ENCODE measurements around the gene SIVA1.

The SIVA1 gene

GRCh38 chr14:104785708-104786080 lies 32.7 kb downstream of the SIVA1 start:
- Histone ChIP-seq H3K4me1 (ENCODE audit: control insufficient read depth in 2 of 2, insufficient read depth in 2 of 2, low read length in 2 of 2) (peaks cover 2 to 10% of the 10 kb centered on the region in 2 donors), H3K4me3 (ENCODE audit: low read length in 2 of 2) (no peak overlapping the region), H3K36me3 (ENCODE audit: control insufficient read depth in 2 of 2, insufficient read depth in 2 of 2, low read length in 2 of 2) (peaks cover 9 to 15% of the 10 kb centered on the region in 2 donors), H3K9me3 (ENCODE audit: control insufficient read depth in 2 of 2, low read length in 2 of 2) (no peaks in the 10 kb centered on the region), H3K27ac (ENCODE audit: low read depth in 2 of 2, low read length in 2 of 2) (no peak overlapping the region), H3K27me3 (ENCODE audit: control insufficient read depth in 2 of 2, insufficient read depth in 2 of 2, low read length in 2 of 2) (no peaks in the 10 kb centered on the region), H3K9ac (ENCODE audit: low read depth in 1 of 2, low read length in 2 of 2) (no peak overlapping the region)

DNA sequence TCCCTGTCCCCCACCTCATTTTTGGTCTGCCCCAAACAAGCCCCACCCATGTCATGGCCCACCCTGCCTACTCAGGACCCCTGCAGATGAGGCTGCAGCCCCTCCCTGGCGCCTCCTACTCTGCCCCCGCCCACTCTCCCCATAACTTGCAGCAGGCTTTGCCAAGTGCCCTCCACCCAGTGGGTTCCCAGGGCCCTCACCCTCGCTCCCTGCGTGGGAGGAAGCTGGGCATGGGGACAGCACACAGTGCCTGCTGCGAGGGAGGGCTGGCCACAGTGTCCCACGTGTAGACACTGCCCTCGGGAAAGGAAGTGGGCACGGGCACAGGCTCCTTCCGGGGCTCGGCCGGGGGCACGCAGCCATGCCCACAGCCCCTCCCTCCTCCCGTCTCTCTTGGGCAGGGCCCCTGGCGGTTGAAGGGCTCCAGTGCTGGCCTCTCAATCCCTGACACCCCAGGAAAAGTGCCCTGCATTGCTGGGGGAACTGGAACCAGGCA lies 33.2 kb downstream of the SIVA1 start:
- Histone ChIP-seq H3K4me3 (ENCODE audit: low read length in 2 of 2) (no peak overlapping the region), H3K27me3 (ENCODE audit: control insufficient read depth in 2 of 2, insufficient read depth in 2 of 2, low read length in 2 of 2) (no peaks in the 10 kb centered on the region), H3K27ac (ENCODE audit: low read depth in 2 of 2, low read length in 2 of 2) (no peak overlapping the region), H3K9ac (ENCODE audit: low read depth in 1 of 2, low read length in 2 of 2) (no peak overlapping the region), H3K36me3 (ENCODE audit: control insufficient read depth in 2 of 2, insufficient read depth in 2 of 2, low read length in 2 of 2) (peaks cover 9 to 18% of the 10 kb centered on the region in 2 donors), H3K9me3 (ENCODE audit: control insufficient read depth in 2 of 2, low read length in 2 of 2) (no peaks in the 10 kb centered on the region), H3K4me1 (ENCODE audit: control insufficient read depth in 2 of 2, insufficient read depth in 2 of 2, low read length in 2 of 2) (peaks cover 2 to 10% of the 10 kb centered on the region in 2 donors)

- Histone ChIP-seq H3K9ac (ENCODE audit: low read depth in 1 of 2, low read length in 2 of 2) (no peak overlapping the region), H3K27me3 (ENCODE audit: control insufficient read depth in 2 of 2, insufficient read depth in 2 of 2, low read length in 2 of 2) (no peaks in the 10 kb centered on the region), H3K4me1 (ENCODE audit: control insufficient read depth in 2 of 2, insufficient read depth in 2 of 2, low read length in 2 of 2) (peaks cover 3 to 14% of the 10 kb centered on the region in 2 donors), H3K4me3 (ENCODE audit: low read length in 2 of 2) (no peak overlapping the region), H3K36me3 (ENCODE audit: control insufficient read depth in 2 of 2, insufficient read depth in 2 of 2, low read length in 2 of 2) (peaks cover 9 to 24% of the 10 kb centered on the region in 2 donors), H3K27ac (ENCODE audit: low read depth in 2 of 2, low read length in 2 of 2) (no peak overlapping the region), H3K9me3 (ENCODE audit: control insufficient read depth in 2 of 2, low read length in 2 of 2) (no peaks in the 10 kb centered on the region)
Measured at GRCh38 chr14:104786726-104787675, 34.1 kb downstream of the SIVA1 start.

- Histone ChIP-seq H3K4me1 (ENCODE audit: control insufficient read depth in 2 of 2, insufficient read depth in 2 of 2, low read length in 2 of 2) (peaks cover 10 to 19% of the 10 kb centered on the region in 2 donors), H3K9ac (ENCODE audit: low read depth in 1 of 2, low read length in 2 of 2) (no peak overlapping the region), H3K36me3 (ENCODE audit: control insufficient read depth in 2 of 2, insufficient read depth in 2 of 2, low read length in 2 of 2) (peaks cover 9 to 22% of the 10 kb centered on the region in 2 donors), H3K27me3 (ENCODE audit: control insufficient read depth in 2 of 2, insufficient read depth in 2 of 2, low read length in 2 of 2) (no peaks in the 10 kb centered on the region), H3K4me3 (ENCODE audit: low read length in 2 of 2) (no peak overlapping the region), H3K9me3 (ENCODE audit: control insufficient read depth in 2 of 2, low read length in 2 of 2) (no peaks in the 10 kb centered on the region), H3K27ac (ENCODE audit: low read depth in 2 of 2, low read length in 2 of 2) (peak overlapping the region in 1 of 2 donors; percentile 16)
Measured at GRCh38 chr14:104787736-104788135, 34.8 kb downstream of the SIVA1 start.

DNA sequence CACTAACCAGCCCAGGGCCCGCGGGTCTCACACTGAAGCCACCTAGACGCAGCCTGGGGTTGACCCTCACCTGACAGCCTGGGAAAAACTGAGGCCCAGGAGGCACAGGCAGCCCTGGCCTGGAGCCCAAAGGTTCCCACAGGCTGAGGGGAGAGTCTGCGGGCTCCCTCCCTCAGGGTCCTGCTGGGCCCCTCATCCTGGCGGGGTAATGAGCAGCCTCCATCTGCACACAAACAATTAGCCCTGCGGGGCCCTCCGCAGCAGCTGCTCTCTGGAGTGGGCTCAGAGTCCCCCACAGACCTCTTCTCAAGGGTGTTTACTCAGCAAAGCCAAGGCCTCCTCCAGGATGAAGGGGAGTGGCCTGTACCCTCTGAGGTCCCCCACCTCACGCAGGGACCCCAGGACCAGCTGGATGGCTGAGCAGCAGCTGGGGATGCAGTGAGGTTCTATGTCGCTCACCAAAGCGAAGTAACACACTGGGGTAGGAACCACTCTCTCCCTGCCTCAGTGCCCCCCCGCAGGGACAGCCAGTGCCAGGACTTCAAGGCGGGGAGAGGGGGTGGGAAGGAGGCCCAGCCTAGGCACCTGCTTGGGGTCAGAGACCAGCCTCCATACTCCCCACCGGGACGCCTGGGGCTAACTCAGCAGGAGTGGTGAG lies 35.3 kb downstream of the SIVA1 start:
- peaks cover 9 to 22% of the 10 kb centered on the region in 2 donors for H3K36me3 ChIP-seq (ENCODE audit: control insufficient read depth in 2 of 2, insufficient read depth in 2 of 2, low read length in 2 of 2)
- peaks cover 10 to 25% of the 10 kb centered on the region in 2 donors for H3K4me1 ChIP-seq (ENCODE audit: control insufficient read depth in 2 of 2, insufficient read depth in 2 of 2, low read length in 2 of 2)
- peak overlapping the region in 1 of 2 donors; percentile 16 for H3K27ac ChIP-seq (ENCODE audit: low read depth in 2 of 2, low read length in 2 of 2)
- H3K27me3 ChIP-seq (ENCODE audit: control insufficient read depth in 2 of 2, insufficient read depth in 2 of 2, low read length in 2 of 2) = no peaks in the 10 kb centered on the region
- no peak overlapping the region for H3K4me3 ChIP-seq (ENCODE audit: low read length in 2 of 2)
- H3K9me3 ChIP-seq (ENCODE audit: control insufficient read depth in 2 of 2, low read length in 2 of 2) = no peaks in the 10 kb centered on the region
- H3K9ac ChIP-seq (ENCODE audit: low read depth in 1 of 2, low read length in 2 of 2) = no peak overlapping the region

DNA sequence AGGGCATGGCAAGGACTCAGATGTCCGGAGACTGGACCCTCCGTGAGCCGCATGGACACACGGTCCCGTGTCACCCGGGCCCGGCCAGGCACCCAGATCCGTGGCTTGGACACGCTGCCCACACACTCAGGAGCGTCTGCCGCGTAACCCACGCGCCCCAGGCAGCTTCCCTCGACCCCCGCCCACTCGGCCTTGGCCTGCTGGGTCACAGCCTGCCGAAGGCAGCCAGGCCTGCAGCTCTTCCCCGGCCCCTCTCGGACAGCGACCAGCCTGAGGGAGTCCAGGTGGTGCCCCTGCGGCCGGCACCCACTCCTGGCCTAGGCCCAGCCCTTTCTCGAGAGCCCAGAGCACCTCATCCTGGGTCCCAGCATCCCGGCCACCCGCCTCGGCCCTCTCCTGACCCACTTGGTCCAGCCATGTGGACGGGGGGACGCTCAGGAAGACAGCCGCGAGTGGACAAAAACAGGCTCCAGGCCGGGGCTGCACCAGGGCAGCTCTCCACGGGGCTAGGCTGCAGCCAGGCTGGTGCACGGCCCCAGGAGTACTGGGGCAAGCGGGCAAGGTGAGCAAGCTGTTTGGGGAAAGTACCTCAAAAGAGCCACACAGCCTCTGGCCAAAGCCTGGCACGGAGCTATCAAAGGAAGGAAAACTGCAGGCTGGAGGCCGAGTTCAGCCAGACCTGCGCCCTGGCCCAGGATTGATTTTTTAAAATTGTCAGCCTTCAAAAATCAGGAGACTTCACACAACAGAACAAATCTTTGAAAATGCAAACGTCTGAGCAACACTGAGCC lies 36.1 kb downstream of the SIVA1 start:
- Histone ChIP-seq H3K4me3 (ENCODE audit: low read length in 2 of 2) (no peak overlapping the region), H3K4me1 (ENCODE audit: control insufficient read depth in 2 of 2, insufficient read depth in 2 of 2, low read length in 2 of 2) (peaks cover 18 to 33% of the 10 kb centered on the region in 2 donors), H3K27ac (ENCODE audit: low read depth in 2 of 2, low read length in 2 of 2) (no peak overlapping the region), H3K27me3 (ENCODE audit: control insufficient read depth in 2 of 2, insufficient read depth in 2 of 2, low read length in 2 of 2) (no peaks in the 10 kb centered on the region), H3K9me3 (ENCODE audit: control insufficient read depth in 2 of 2, low read length in 2 of 2) (no peaks in the 10 kb centered on the region), H3K9ac (ENCODE audit: low read depth in 1 of 2, low read length in 2 of 2) (no peak overlapping the region), H3K36me3 (ENCODE audit: control insufficient read depth in 2 of 2, insufficient read depth in 2 of 2, low read length in 2 of 2) (peaks cover 9 to 22% of the 10 kb centered on the region in 2 donors)

DNA sequence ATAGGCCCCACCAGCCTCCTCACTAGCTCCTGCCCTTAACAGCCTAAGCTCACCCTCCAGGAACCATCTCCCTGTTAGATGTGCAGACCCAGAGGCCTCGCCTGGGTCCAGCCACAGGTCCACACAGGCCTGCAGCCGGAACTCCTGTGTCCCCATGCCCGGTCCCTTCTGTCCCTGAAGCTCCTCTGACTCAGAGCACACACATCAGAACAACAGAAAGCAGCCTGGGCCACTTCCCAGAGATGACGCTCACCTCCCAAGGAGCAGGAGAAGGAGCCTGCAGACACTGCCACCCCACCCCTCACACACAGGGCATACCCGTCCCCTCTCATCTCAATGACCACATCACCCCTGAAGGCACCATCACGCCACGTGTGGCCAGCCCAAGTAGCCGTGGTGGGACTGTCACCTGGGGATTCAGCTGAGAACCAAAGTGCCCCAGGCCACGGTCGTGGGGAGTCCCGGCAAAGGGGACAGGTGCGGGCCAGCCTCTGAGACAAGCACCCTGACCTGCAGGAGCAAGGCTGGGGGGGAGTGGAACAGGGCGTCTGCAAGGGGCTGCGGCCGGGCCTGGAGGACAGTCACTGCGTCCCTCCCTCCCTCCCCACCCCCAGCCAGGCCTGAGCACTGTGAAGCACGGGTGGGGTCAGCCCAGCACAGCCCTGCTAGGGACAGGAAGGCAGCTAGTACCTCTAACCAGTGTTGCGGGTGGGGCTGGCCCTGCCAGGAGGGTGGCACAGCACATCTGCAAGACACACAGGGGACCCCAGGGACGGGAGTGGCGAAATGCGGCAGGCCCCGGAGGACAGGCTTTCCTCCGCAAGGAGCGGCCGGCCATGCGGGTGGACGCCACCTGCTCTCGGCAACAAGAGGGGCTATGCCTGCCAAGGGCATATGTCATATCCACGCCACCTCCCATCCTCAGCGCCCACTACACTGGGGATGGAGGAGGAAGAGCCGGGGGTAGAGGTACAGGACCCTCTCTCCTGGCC lies 37.1 kb downstream of the SIVA1 start:
- no peak overlapping the region for H3K4me3 ChIP-seq (ENCODE audit: low read length in 2 of 2)
- H3K9me3 ChIP-seq (ENCODE audit: control insufficient read depth in 2 of 2, low read length in 2 of 2) = no peaks in the 10 kb centered on the region
- H3K36me3 ChIP-seq (ENCODE audit: control insufficient read depth in 2 of 2, insufficient read depth in 2 of 2, low read length in 2 of 2) = peaks cover 9 to 22% of the 10 kb centered on the region in 2 donors
- no peak overlapping the region for H3K27ac ChIP-seq (ENCODE audit: low read depth in 2 of 2, low read length in 2 of 2)
- H3K9ac ChIP-seq (ENCODE audit: low read depth in 1 of 2, low read length in 2 of 2) = no peak overlapping the region
- H3K4me1 ChIP-seq (ENCODE audit: control insufficient read depth in 2 of 2, insufficient read depth in 2 of 2, low read length in 2 of 2) = peaks cover 23 to 40% of the 10 kb centered on the region in 2 donors
- H3K27me3 ChIP-seq (ENCODE audit: control insufficient read depth in 2 of 2, insufficient read depth in 2 of 2, low read length in 2 of 2) = no peaks in the 10 kb centered on the region

- no peak overlapping the region for H3K4me3 ChIP-seq (ENCODE audit: low read length in 2 of 2)
- no peaks in the 10 kb centered on the region for H3K27me3 ChIP-seq (ENCODE audit: control insufficient read depth in 2 of 2, insufficient read depth in 2 of 2, low read length in 2 of 2)
- no peak overlapping the region for H3K9ac ChIP-seq (ENCODE audit: low read depth in 1 of 2, low read length in 2 of 2)
- H3K27ac ChIP-seq (ENCODE audit: low read depth in 2 of 2, low read length in 2 of 2) = no peak overlapping the region
- peaks cover 30 to 47% of the 10 kb centered on the region in 2 donors for H3K4me1 ChIP-seq (ENCODE audit: control insufficient read depth in 2 of 2, insufficient read depth in 2 of 2, low read length in 2 of 2)
- H3K9me3 ChIP-seq (ENCODE audit: control insufficient read depth in 2 of 2, low read length in 2 of 2) = no peaks in the 10 kb centered on the region
- peaks cover 9 to 22% of the 10 kb centered on the region in 2 donors for H3K36me3 ChIP-seq (ENCODE audit: control insufficient read depth in 2 of 2, insufficient read depth in 2 of 2, low read length in 2 of 2)
Measured at GRCh38 chr14:104791425-104791824, 38.5 kb downstream of the SIVA1 start.

All from mucosa of rectum (tissue), 2 donors.